ENCODE data around the gene THEM4.
A peak's percentile ranks its signal among the peaks of the same experiment; 100 is the strongest.

THEM4 gene

DNA sequence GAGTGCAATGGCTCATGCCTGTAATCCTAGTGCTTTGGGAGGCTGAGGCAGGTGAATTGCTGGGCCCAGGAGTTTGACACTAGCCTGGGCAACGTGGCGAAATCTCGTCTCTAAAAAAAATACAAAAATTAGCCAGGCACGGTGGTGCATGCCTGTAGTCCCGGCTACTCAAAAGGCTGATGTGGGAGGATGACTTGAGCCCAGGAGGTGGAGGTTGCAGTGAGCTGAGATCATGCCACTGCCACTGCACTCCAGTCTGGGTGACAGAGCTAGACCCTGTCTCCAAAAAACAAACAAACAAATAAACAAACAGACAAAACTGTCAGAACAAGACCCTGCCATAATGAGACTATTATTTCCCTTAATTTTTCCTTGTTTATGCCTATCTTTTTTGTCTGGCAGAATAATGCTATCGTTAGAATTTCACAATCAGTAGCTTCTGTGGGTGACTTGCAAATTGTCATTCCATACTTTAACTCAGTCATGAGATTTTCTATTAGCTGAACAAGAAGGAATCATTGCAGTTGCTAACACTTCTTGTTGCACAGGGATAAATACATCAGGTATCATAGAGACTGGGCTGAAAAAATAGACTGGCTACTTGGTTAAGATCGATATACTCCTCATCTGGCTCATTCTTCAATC, 7.5 kb upstream of the THEM4 start:
- TF ChIP-seq GATA2 (IDR thresholded peaks at IDR 0.05; ENCODE audit: low read depth, low read length): no peak
- TF ChIP-seq GATA3 (IDR thresholded peaks at IDR 0.05; ENCODE audit: low read depth, low read length): no peak

DNA sequence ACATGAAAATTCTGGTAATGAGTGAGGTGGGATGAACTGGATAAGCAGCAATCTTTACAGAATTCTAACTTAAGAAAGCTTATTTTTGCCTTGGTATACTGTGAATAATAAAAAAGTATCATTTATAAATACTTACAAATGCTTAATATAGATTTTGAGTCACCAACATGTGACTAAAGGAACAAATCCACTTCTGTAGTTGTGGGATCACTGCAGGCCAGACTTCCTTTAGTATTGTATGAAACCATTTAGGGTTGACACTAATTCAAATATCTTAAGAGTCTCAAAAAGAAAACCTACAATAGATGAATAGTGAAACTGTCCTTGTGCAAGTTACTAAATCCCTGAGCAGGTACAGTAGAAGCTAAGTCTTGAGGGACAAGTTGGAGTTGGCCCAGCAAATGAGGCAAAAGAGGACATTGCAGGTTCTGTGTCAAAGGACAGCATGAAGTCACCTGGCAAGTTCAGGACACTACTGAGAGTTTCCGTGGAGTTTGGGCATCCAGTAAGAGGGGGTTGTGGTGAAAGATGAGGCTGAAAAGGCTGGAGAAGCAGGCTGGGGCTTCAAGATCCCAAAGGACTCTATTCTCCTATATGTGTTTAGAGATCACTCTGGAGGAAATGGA, 5.9 kb upstream of the THEM4 start:
- TF ChIP-seq GATA3 (IDR thresholded peaks at IDR 0.05; ENCODE audit: low read depth, low read length) (no peak), GATA2 (IDR thresholded peaks at IDR 0.05; ENCODE audit: low read depth, low read length) (no peak)

DNA sequence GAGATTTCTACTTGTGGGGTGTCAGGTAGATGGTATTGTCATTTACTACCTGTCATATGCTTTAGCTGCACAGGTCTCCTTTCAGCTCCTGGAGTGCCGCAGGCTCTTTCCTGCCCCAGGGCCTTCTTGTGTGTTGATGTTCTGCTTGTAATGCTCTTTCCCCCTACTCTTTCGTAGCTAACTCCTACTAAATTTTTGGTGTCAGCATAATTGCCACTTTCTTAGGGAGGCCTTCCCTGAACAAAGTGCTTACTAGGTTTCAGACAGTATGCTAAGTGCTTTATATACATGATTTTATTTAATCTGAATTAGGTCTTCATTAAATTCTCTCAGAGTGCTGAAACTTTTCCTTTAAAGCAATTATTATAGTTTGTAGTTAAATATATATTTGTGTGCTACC, 4.8 kb upstream of the THEM4 start:
- TF ChIP-seq GATA3 (IDR thresholded peaks at IDR 0.05; ENCODE audit: low read depth, low read length): no peak
- TF ChIP-seq GATA2 (IDR thresholded peaks at IDR 0.05; ENCODE audit: low read depth, low read length): no peak

DNA sequence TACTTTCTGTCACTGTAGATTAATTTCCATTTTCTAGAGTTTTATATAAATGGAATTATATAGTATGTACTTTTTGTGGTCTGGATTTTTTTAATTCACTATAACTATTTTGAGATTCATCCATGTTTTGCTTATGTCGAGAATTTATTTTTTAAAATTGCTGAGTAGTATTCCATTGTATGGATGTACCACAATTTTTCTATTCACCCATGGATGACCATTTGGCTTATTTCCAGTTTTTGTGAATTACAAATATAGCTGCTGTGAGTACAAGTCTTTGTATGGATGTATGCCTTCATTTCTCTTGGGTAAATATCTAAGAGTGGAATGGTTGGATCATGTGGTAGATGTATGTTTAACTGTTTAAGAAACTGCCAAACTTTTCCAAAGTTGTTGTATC, 3.7 kb upstream of the THEM4 start:
- TF ChIP-seq GATA3 (IDR thresholded peaks at IDR 0.05; ENCODE audit: low read depth, low read length) (no peak), GATA2 (IDR thresholded peaks at IDR 0.05; ENCODE audit: low read depth, low read length) (no peak)

DNA sequence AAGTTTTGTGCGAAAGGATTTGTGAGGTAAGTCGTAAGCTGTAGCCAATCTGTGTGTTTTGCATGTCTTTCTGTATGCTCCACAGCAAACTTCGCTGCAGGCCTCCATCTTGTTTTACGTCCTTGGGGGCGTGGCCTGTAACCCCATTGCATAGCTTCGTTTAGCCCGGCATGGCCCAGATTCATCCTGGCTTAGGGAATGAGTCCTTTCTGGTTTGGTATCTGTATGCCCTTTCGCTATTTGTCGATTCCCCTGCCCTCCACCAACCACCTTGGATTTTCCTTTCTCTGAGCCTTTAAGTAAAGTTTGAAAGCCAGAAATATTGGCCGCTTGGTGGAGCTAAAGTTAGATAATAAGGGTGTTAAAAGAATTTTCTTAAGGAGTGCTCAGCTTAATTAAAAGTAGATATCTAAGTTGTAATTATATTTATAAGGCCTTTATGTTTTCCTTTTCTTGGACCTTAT, 1.1 kb downstream of the THEM4 start:
- TF ChIP-seq GATA2 (IDR thresholded peaks at IDR 0.05; ENCODE audit: low read depth, low read length) (no peak), GATA3 (IDR thresholded peaks at IDR 0.05; ENCODE audit: low read depth, low read length) (no peak)

DNA sequence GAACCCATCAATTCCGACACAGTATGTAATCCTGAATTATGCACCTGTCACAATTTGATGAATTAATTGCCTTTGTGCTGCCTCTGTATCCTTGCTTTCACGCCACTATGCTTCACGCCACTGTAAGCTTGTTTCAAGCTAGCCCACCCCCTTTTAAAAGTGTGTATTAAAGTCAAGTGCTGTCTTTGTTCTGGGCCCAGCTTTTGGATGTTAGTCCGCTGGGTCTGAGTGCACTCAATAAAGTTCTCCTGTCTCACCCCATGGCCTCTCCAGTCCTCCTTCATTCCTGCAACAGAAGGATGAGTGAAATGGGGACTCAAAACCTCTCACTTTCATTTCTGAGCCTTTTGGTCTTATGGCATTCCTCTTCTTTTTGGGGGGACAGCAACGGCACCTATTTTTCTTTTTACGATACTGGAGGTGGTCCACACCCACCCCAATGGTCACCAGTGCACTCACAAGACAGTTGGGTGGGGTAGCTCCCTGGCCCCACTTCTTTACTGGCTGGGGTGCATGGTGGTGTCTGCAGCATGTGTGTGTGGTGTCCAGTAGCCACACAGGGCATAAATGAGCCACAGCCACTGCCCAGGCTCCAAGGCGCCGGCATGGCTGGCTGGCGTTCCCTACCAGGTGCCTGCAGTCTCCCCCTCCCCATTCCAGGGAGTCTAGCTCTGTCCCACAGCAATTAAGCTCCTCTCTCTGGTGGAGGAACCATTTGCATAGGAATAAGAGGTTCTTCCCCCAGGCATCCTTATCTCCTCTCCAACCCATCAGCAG, 1.8 kb downstream of the THEM4 start:
- no peak for TF ChIP-seq GATA3 (IDR thresholded peaks at IDR 0.05; ENCODE audit: low read depth, low read length)
- TF ChIP-seq GATA2 (IDR thresholded peaks at IDR 0.05; ENCODE audit: low read depth, low read length): no peak

DNA sequence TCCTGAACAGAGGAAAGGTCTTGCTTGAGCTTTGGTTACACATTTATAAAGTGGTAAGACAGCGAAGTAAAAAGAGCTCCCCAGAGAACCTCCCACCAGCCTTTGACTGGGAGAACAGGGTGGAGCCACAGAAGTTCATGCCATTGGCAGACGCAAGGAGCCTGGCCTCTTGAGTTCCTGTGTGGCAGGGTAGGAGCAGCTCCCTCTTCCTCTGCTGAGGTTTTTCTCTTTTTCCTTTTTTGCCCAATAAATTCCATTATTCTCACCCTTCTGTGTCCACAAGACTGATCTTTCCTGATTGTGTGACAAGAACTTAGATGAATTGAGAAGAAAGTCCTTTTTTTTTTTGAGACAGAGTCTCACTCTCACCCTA, 4.3 kb downstream of the THEM4 start:
- TF ChIP-seq GATA2 (IDR thresholded peaks at IDR 0.05; ENCODE audit: low read depth, low read length): no peak
- TF ChIP-seq GATA3 (IDR thresholded peaks at IDR 0.05; ENCODE audit: low read depth, low read length): no peak

DNA sequence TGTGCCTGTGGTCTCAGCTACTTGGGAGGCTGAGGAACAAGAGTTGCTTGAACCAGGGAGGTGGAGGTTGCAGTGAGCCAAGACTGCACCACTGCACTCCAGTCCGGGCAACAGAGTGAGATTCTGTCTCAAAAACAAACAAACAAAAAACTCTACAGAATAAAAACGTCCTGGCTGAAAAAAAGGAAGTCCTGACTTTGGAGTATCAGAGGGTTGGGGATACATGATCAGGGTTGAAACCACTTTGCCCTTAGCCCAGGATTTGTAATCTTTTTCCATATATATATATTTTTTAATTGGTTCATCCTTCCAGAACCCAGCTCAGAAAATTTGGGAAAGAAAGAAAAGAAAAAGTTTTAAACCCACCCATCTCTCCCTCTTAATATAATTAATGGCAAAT, 6.5 kb downstream of the THEM4 start:
- TF ChIP-seq GATA2 (IDR thresholded peaks at IDR 0.05; ENCODE audit: low read depth, low read length): no peak
- no peak for TF ChIP-seq GATA3 (IDR thresholded peaks at IDR 0.05; ENCODE audit: low read depth, low read length)

DNA sequence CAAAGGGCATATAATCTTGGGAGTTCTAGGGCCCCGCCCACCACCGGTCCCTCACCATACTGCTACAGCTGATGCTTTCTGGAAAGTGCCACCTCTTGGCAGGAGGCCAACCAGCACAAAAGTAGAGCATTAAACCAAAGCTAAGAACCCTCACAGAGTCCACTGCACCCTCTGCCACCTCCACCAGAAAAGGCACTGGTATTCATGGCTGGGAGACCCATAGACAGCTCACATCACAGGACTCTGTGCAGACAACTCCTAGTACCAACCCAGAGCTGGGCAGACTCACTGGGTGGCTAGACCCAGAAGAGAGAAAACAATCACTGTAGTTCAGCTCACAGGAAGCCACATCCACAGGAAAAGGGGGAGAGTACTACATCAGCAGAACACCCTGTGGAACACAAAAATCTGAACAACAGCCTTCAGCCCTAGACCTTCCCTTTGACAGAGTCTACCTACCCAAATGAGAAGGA, 10.8 kb downstream of the THEM4 start:
- TF ChIP-seq GATA2 (IDR thresholded peaks at IDR 0.05; ENCODE audit: low read depth, low read length) (peak; percentile 60), GATA3 (IDR thresholded peaks at IDR 0.05; ENCODE audit: low read depth, low read length) (no peak)

DNA sequence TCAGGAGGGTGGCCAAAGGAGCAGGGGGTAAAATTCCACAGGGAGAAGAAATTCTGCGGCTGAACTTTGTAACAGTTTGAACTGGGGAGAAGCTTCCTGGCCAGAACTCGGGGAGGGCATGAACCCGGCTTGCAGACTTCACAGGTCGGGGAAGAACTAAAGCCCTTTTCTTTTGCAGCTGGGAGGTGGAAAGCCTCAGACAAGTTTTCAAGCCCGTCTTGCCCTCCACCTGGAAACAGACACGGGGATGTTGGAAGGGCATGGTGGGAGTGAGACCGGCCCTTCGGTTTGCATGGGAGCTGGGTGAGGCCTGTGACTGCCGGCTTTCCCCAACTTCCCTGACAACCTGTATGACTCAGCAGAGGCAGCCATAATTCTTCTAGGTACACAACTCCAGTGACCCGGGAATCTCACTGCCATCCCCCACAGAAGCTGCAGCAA, 11.3 kb downstream of the THEM4 start:
- TF ChIP-seq GATA2 (IDR thresholded peaks at IDR 0.05; ENCODE audit: low read depth, low read length) (no peak), GATA3 (IDR thresholded peaks at IDR 0.05; ENCODE audit: low read depth, low read length) (no peak)

DNA sequence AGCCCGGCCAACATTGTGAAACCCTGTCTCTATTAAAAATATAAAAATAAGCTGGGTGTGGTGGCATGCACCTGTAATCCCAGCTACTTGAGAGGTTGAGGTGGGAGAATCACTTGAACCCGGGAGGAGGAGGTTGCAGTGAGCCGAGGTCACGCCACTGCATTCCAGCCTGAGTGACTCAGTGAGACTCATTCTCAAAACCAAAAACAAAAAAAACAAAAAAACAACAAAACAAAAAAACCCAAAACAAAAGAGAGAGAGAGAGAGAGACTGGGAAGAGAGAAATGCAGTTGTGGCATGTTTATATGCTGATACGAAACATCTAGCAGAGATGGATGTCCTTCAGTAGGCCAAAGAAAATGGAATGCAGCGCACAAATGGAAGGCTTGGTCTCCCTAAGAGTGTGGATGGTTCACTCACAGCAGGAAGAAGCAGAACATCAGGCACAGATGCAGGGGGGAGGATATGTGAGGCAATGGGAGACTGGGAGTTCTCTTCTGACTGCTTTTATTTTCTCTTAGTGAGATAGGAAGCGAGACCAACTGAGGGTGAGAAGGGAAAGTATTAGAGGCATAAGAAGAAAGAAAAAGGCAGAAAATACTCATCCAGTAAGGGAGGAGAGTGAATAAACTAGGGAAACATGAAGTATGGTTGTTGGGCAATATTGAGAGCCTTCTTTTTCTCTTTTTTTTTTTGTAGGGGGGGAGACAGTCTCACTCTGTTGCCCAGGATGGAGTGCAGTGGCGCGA, 16.0 kb downstream of the THEM4 start:
- no peak for TF ChIP-seq GATA2 (IDR thresholded peaks at IDR 0.05; ENCODE audit: low read depth, low read length)
- TF ChIP-seq GATA3 (IDR thresholded peaks at IDR 0.05; ENCODE audit: low read depth, low read length): no peak

DNA sequence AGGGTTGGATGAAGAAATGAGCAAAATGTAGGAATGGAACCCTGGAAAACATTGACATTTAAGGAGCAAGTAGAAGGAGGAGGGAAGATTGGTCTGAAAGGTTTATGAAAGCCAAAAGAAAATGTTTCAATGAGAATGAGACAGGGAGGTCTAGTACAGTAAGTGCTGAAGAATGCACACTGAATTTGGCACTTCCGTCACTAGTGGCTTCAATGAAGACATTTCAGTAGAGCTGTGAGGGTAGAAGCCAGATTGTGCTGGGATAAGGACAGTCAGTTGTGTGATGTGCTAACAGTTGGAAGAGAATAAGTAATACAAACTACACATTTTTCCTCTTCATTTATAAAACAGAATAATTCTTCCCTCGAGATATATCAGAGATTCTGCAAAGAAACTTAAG, 17.1 kb downstream of the THEM4 start:
- TF ChIP-seq GATA2 (IDR thresholded peaks at IDR 0.05; ENCODE audit: low read depth, low read length) (no peak), GATA3 (IDR thresholded peaks at IDR 0.05; ENCODE audit: low read depth, low read length) (no peak)

DNA sequence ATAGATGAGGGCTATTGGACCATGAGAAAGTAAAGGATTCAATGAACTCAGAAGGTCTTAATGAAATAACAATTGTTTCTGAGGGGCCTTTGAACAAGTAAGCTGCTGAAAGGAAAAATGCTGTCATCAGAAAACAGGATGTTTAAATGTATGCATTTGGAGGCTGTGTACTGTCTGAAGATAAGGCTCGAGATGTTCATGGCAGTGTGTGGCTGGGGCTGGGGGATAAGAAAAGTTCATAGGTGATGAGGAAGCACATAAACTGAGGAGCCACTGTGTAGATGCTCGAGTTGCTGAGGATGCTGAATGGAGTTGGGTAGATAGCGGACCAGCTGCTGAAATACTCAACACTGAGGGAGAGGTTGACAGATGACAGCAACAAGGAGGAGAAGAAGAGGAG, 17.8 kb downstream of the THEM4 start:
- no peak for TF ChIP-seq GATA3 (IDR thresholded peaks at IDR 0.05; ENCODE audit: low read depth, low read length)

DNA sequence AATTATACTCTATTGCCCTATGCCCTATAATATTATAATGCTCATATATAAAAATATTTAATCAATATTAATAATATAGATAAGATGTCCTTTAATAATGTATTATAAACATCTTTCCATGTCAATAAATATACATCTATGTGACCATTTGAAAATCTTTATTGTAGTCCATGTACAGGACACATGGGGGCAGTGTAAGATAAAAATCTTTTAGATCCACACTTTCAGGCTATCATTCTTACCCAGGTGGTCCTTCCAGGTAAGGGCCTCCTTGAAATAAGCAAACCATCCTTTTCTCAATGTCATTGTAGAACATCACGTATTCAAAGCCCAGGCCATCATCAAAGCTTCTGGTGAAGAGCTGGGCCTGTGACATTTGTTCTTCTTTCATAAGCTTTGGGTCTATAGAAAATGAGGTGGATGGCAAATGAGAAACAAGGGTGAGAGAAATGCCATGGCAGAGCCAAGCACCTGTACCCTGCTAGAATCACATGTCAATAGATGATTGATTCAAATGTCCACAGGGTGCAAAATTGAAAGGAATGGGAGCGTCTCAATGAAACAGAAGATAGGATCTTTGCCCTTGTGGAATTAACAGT, 20.2 kb downstream of the THEM4 start:
- no peak for TF ChIP-seq GATA3 (IDR thresholded peaks at IDR 0.05; ENCODE audit: low read depth, low read length)
- TF ChIP-seq GATA2 (IDR thresholded peaks at IDR 0.05; ENCODE audit: low read depth, low read length): no peak
